Fibroblast of the conjunctiva (primary cell): ENCODE measurements around the gene BEND7.
"Not testable (repeated sequence)": the region's sequence is repeated elsewhere in the genome, so short reads cannot be mapped to it uniquely, and the experiment has no call there.

Experiments
- DNase-seq: peaks from one replicate; pipeline ENCODE4 v3.0.0-alpha.2; 2010; ENCODE audit warnings: low read depth

The BEND7 gene

DNA sequence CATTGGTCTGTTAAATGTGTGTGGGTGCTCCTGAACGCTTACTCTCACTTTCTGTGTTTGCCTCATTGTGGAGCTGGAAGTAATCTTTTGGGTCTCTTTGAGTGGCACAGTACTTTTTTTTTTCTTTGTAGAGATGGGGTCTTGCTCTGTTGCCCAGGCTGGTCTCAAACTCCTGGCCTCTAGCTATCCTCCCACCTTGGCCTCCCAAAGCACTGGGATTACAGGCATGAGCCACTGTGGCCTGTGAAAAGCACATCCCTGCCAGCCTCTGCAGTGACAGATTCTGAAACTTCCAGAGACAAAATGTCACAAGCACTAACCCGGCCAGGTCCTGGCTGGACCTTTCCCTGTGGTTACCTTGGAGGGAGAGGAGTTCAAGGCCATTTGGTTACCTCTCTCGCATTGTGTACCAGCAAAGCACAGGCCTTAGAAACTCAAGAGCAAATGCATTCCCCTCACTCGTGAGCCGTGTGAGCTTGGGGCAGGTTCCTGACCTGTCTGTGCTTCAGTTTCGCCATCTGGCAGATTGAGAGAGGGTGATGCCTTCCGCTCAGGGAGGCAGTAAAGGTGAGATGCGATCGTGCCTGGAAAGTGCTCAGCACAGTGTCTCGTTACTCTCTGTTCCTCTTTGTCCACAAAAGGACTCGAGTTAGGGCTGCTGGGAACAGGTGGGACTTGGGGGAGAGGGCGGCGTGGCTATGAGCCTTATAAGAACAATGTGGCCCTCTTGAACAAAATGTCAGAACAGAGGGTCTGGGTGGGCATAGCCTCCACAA lies 108.1 kb downstream of the BEND7 start:
- no peak for DNase-seq

- DNase-seq = no peak
Observed at GRCh38 chr10:13417459-13418126, 111.2 kb downstream of the BEND7 start.

- no peak for DNase-seq
Observed at GRCh38 chr10:13416760-13417159, 112.1 kb downstream of the BEND7 start.

GRCh38 chr10:13414855-13415254 lies 114.0 kb downstream of the BEND7 start:
- no peak for DNase-seq

- DNase-seq = no peak
Observed at GRCh38 chr10:13414137-13414536, 114.7 kb downstream of the BEND7 start.

DNA sequence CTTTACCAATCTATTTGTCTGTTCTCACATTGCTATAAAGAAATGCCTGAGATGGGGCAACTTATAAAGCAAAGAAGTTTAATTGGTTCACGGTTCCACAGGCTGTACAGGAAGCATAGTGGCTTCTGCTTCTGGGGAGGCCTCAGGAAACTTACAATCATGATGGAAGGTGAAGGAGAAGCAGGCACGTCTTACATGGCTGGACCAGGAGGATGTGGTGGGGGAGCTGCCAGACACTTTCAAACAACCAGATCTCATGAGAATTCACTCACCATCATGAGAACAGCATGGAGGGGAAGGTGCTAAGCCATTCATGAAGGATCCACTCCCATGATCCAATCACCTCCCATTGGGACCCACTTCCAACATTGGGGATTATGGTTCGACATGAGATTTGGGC lies 115.9 kb downstream of the BEND7 start:
- no peak for DNase-seq

DNA sequence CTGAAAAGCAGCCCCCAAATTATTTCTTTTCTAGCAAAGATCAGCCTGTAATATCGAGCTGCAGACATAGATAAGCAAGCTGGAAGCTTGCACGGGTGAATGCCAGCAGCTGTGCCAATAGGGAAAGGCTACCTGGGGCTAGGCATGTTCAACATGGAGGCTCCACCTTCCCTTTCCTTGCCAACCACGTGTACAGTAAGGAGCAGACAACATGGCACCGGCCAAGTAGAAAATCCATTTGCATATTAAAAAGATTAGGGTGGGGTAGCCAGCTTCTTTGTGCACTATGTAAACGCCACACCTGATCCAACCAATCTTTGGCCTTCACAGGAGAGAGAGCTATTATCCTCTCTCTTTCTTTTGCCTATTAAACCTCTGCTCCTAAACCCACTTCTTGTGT lies 124.0 kb downstream of the BEND7 start:
- no peak for DNase-seq

DNA sequence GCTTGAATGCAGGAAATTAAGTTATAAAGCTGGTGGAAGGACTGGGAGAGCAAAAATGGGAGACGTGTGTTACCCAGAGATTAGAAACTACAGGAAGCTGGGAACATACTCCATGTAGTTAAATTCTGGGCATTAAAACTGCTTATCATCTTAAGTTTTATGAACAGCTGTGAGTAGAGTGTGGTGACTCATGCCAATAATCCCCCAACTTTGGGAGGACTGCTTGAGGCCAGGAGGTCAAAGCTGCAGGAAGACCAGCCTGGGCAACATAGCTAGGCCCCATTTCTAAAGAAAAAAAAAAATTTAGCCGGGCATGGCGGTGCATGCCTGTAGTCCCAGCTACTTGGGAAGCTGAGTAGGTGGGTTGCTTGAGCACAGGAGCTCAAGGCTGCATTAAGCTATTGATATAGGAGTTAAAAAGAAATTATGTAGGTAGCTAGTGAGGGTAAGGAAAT lies 124.5 kb downstream of the BEND7 start:
- no peak for DNase-seq

GRCh38 chr10:13403426-13403825 lies 125.4 kb downstream of the BEND7 start:
- not testable (repeated sequence) for DNase-seq

- no peak for DNase-seq
Observed at GRCh38 chr10:13402021-13402420, 126.8 kb downstream of the BEND7 start.

- no peak for DNase-seq
Observed at GRCh38 chr10:13401142-13401541, 127.7 kb downstream of the BEND7 start.

DNA sequence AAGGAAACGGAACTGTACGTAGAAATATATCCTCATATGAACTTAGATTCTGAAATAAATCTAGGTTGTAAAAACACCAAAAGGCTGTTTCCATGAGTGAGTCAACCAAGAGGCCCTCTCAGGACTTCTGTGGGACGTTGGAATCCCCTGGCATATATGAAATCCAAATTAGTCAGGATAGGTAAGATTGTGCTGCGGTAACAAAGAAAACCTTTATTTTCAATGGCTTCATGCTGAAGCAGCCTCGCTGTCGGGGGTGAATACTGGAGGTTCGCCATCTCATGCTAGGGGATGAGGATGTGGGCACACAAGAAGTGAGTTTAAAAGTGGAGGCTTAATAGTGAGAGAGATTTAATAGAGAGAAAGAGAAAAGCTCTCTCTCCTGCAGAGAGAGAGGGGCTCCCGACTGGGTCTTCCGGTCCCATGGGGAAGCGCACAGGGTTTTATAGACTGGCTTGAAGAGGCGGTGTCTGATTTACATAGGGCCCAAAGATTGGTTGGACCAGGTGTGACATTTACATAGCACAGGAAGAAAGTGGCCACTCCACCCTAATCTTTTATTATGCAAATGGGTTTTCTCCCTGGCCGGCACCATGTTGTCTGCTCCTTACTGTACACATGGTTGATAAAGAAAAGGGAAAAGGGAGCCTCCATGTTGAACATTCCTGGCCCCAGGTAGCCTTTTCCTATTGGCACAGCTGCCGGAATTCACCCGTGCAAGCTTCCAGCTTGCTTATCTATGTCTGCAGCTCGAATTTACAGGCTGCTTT lies 128.4 kb downstream of the BEND7 start:
- DNase-seq = no peak

GRCh38 chr10:13399752-13400151 lies 129.1 kb downstream of the BEND7 start:
- no peak for DNase-seq

DNA sequence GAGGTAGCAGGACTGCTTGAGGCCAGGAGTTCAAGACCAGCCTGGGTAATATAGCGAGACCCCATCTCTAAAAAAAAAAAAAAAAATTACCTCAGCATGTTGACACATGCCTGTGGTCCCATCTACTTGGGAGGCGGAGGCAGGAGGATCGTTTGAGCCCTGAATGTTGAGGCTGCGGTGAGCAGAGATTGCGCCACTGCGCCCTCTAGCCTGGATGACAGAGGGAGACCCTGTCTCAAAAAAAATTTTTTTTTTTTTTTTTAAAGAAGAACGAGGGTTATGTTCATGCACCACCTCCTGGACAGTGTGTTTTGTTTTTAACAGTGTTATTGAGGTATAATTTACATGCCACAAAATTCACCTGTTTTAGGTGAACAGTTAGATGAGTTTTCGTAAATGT lies 129.6 kb downstream of the BEND7 start:
- no peak for DNase-seq

DNA sequence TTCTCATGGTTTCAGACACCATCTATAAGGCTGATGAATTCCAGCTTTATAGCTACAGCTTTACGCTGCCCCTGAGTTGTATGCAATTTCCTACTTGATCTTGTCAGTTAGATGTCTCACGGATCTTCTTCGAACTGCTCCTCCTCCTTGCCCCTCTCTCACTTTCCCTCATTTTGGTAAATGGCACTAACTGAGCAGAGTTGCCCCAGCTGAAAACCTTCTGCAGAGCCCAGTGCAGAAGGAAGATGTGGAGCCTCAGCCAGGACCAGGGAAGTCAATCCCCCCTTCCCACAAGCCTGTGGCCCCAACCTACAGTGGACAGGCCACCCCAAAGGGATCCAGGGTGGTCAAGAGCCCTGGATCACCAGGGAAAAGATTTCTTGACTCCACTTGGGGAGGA lies 131.8 kb downstream of the BEND7 start:
- DNase-seq = no peak

DNA sequence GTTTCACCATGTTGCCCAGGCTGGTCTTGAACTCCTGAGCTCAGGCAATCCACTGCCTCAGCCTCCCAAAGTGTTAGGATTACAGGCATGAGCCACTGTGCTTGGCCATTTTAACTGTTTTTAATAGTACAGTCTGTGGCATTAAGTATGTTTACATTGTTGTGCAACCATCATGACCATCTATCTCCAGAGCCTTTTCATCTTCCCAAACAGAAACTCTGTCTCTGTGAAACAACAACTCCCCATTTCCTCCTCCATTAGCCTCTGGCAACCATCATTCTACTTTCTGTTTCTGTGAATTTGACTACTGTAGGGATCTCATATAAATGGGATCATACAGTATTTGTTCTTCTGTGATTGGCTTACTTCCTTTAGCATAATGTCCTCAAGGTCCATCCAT lies 132.4 kb downstream of the BEND7 start:
- no peak for DNase-seq

- DNase-seq = no peak
Observed at GRCh38 chr10:13395540-13395939, 133.3 kb downstream of the BEND7 start.

DNA sequence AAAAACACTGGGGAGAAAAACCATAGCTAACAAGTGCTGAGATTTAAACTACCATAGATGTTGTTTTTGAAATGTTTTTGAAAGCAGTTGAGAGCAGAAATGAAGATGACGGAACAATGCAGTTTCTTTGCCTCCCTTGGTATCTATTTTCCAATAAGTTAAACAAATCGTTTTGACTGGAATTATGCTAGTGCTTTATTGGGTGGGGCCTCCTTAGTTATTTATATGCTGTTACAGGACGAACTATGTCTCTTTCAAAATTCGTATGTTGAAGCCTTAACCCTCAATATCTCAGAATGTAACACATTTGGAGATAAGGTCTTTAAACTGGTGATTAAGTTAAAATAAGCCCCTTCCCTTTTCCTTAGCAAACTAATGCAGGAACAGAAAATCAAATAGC lies 135.2 kb downstream of the BEND7 start:
- no peak for DNase-seq

DNA sequence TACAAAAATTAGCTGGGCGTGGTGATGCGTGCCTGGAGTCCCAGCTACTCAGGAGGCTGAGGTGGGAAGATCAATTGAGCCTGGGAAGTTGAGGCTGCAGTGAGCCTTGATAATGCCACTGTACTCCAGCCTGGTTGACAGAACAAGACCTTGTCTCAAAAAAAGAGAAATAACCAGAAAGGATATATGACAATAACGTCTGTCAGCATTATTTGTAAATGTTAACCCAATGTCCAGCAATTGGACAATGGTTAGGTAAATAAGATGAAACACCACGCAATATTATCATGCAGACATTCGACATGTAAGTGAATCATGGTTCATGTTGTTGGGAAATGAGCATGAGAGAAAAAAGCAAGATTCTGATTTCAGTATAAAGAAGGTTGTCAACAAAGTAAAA lies 136.1 kb downstream of the BEND7 start:
- no peak for DNase-seq
